GM06990 (cell line): ENCODE measurements around the gene CETP.

Experiments used
- DNase-seq: peaks from one replicate; pipeline ENCODE4 v3.0.0-alpha.2; 2011; ENCODE audit not compliant: insufficient read length; ENCODE audit errors: extremely low read depth
- H3K27me3 ChIP-seq: replicated peaks from 2 replicates; pipeline ENCODE4 v1.6.0; 2011; ENCODE audit warnings: low read length; ENCODE audit not compliant: control insufficient read depth, insufficient read depth
- H3K36me3 ChIP-seq: 2 replicates; pipeline ENCODE4 v1.5.1; 2011; ENCODE audit warnings: low read length; ENCODE audit not compliant: control insufficient read depth, insufficient read depth
- H3K4me3 ChIP-seq: replicated peaks from 2 replicates; pipeline ENCODE4 v1.5.1; 2011; ENCODE audit warnings: low read depth, mild to moderate bottlenecking, control low read depth, low read length
- TF ChIP-seq, protein P1 (sequence below): IDR thresholded peaks from 2 replicates; pipeline ENCODE4 v1.5.1; 2011; ENCODE audit warnings: low read length, control low read depth, mild to moderate bottlenecking, inconsistent platforms; ENCODE audit not compliant: insufficient read depth, poor library complexity, severe bottlenecking

Gene CETP

GRCh38 chr16:56993204-56993603 is 31.5 kb downstream of the CETP start:
- H3K36me3 ChIP-seq, result peaks cover 2% of the 10 kb centered on the region
- no peak overlapping the region for H3K4me3 ChIP-seq
- TF ChIP-seq, protein P1, sequence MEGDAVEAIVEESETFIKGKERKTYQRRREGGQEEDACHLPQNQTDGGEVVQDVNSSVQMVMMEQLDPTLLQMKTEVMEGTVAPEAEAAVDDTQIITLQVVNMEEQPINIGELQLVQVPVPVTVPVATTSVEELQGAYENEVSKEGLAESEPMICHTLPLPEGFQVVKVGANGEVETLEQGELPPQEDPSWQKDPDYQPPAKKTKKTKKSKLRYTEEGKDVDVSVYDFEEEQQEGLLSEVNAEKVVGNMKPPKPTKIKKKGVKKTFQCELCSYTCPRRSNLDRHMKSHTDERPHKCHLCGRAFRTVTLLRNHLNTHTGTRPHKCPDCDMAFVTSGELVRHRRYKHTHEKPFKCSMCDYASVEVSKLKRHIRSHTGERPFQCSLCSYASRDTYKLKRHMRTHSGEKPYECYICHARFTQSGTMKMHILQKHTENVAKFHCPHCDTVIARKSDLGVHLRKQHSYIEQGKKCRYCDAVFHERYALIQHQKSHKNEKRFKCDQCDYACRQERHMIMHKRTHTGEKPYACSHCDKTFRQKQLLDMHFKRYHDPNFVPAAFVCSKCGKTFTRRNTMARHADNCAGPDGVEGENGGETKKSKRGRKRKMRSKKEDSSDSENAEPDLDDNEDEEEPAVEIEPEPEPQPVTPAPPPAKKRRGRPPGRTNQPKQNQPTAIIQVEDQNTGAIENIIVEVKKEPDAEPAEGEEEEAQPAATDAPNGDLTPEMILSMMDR, result no peak
- no peak for DNase-seq
- H3K27me3 ChIP-seq, result no peaks in the 10 kb centered on the region

DNA sequence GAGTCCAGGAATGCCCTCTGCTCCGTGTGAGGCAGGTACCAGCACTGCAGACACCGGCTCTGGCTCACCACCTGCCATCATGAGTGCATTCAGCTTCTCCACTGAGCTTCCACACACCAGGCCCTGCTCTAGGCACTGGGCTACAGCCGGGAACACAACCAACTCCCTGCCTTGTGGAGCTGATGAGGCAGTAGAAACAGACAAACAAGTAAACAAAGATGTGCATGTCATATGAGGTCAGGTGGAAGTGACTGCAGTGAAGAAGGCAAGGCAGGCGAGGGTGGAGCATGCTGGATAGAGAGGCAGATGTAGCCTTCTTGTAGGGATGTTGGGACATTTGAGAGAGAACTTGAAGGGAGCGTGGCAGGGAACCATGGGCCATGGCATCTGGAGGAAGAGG is 32.6 kb downstream of the CETP start:
- Histone ChIP-seq H3K27me3 (no peaks in the 10 kb centered on the region), H3K4me3 (no peak overlapping the region), H3K36me3 (peaks cover 2% of the 10 kb centered on the region)
- no peak for DNase-seq
- TF ChIP-seq, protein P1, result no peak

DNA sequence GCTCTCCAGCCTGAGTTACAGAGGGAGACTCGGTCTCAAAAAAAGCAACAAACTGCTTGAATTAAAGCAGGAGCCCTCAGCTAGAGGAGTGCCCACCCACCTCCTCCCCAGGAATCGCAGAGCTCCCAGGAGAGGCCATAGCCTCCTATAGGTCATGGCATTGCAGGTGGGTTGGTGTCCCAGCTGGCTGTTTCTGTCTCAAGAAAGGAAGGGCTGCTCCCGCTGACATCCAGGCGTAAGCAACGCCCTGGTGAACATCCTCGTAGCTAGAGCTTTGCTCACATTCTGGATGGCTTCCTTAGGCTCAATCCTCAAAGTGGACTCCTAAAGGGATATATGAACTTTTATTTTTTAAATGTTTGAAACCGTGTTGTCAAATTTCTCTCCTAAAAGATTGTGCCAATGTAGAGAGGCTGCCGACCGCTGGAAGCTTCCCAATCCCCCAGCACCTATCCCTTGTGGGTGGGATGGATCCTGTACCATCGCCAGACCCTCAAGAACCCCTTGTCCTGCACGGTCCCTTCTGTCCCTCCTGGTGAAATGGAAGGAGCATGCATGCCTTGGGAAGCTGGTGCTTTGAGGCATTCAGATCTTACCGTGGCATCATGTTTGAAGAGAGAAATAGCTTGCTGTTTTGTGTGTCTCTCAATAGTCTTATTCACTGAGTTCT is 33.5 kb downstream of the CETP start:
- no peak for DNase-seq
- Histone ChIP-seq H3K27me3 (no peaks in the 10 kb centered on the region), H3K36me3 (peaks cover 2% of the 10 kb centered on the region), H3K4me3 (no peak overlapping the region)
- TF ChIP-seq, protein P1, result no peak

- no peaks in the 10 kb centered on the region; the same call in 1 of the 2 replicates for H3K36me3 ChIP-seq
- no peak for DNase-seq
- TF ChIP-seq, protein P1, result no peak
Observed at GRCh38 chr16:56997264-56997663, 35.5 kb downstream of the CETP start.

GRCh38 chr16:56997931-56998330 is 36.2 kb downstream of the CETP start:
- TF ChIP-seq, protein P1, result no peak

More at GRCh38 chr16:56997264-56997663, 35.5 kb downstream of the CETP start:
- Histone ChIP-seq H3K27me3 (no peaks in the 10 kb centered on the region), H3K4me3 (no peak overlapping the region)

More at GRCh38 chr16:56997931-56998330, 36.2 kb downstream of the CETP start:
- H3K36me3 ChIP-seq, result no peaks in the 10 kb centered on the region; the same call in 1 of the 2 replicates
- DNase-seq, result no peak
- H3K27me3 ChIP-seq, result no peaks in the 10 kb centered on the region
- H3K4me3 ChIP-seq, result no peak overlapping the region
